Measurements from ENCODE around the gene DIP2C.
A peak's percentile ranks its signal among the peaks of the same experiment; 100 is the strongest.
"Not testable (repeated sequence)": the region's sequence is repeated elsewhere in the genome, so short reads cannot be mapped to it uniquely, and the experiment has no call there.

DIP2C gene

DNA sequence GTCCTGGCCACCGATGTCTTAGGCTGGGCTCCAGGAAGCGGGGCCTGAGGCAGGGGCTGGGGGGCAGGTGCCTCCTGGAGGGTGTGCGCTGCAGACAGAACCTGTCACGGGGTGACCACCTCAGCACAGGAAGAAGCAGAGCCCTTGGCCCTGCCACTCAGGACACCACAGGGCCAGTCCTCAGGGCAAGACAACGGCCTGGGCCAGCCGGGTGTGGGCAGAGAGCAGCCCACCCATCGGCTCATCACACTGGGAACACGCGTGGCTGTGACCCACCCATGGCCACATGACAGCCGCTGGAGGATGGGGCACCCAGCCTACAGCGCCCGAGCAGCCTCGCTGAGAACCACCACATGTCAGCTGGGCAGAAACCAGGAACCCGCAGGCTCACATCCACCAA is 5.9 kb upstream of the DIP2C start:
- no peak for DNase-seq

DNA sequence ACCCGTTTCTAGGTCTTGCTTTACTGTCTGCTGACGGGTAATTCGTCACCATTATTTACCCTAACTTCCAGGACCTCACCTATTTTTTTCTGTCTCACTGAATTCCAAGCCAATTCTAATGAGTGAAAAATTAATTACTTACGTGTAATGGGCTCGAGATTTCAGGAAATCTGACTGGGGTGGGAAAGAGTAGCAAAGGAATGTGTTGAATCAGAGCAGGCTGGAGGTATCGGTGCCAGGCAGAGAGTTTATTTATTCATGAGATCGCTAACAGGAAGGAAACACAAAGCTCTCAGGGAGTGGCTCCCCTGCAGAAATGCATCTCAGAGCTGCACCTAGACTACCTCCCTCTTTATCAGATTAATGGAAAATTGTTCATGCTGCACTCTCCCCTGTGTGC is 4.0 kb upstream of the DIP2C start:
- DNase-seq, result peak; percentile 25

DNA sequence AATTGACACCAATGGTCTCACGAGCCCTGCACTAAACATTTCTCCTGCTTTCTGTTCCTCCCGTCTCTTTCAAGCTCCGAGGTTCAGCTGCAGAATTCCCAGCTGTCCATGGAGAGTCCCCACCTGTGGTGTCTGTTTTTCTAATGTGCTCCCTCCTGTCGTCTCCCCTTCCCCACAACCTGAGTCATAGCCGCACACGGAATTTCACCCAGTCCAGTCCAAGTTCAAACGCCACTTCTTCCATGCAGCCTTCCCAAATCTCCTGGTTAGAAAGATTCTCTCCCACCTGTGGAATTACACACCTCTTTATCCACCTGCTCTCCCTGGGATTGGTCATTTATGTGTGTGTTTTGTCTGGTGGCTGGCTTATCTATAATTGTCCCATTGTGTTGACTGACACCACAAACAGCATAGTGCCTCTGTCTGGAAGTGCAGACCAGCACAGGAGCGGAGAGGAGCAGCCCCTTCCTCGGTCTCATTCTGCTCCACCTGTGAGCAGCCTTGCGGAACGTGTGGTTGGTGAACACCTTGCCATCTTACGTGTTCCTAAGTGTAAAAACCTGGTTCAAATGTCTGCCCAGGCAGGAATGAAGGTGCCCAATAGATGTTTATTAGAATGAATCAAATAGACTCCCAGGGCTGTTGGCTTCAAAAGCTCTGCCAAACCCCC is 3.3 kb upstream of the DIP2C start:
- no peak for DNase-seq

DNA sequence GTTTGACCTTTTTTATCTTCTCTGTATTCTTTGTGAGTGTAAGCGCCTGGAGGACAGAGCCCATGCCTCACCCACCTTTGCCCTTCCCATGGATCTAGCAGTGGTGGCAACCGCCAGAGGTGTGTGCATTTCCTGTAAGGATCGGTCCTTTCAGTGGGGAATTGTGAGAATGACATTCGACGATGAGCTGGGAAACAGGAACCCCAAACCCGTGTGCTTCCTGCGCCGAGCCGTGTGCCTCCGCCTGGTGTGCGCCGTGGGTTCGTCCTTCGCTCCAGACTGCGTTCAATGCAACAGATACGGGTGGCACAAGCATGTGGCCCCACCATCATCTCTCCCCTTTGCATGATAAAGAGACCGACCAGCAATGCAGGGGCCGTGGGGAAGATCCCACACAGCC is 1.7 kb upstream of the DIP2C start:
- DNase-seq, result no peak

DNA sequence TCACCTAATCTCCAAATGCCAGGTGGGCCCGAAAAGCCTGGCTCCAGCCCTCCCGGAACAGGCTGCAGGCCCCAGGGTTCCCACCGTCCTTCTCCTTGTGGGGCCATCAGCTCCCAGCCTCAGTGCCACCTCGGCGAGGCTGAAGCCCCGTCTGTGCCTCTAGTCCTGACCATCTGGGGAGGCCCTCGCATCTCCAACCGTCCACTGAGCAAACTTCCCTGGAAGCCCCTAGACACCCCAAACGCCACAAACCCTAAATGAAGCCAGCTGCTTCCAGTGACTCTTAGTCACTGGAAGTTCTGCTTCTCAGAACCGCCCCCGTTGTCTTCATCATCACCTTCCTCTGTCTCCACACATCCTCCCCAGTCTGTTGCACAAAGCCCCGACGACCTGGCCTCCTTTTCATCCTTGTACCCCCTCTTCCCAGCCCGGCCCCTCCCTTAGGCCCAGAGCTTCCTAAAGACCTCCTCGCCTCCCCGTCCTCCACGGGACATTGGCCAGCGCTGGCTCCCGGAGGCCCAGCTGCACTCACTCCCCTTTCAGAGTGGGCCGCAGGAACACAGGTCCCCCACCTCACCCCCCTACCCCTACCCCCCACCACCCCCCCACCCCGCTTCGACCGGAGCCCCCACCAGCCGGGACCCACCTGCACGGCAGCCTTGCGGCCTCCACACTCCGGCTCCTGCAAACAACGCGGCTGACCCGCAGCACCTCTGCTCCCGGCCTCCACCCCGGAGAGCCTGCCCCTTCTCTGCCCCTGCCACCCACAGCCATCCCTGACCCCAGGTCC is 1.1 kb upstream of the DIP2C start:
- DNase-seq, result no peak

DNA sequence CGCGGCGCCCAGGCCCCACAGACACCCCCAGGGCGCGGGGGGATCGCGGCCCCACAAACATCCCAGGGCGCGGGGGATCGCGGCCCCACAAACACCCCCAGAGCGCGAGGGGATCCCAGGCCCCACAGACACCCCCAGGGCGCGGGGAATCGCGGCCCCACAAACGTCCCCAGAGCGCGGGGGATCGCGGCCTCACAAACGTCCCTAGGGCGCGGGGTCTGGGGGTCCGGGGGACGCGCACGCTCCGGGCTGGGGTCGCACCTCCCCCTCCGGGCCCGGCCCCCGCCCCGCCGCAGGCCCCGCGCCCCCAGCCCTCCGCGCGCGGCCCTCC is 382 bp downstream of the DIP2C start:
- DNase-seq, result no peak

DNA sequence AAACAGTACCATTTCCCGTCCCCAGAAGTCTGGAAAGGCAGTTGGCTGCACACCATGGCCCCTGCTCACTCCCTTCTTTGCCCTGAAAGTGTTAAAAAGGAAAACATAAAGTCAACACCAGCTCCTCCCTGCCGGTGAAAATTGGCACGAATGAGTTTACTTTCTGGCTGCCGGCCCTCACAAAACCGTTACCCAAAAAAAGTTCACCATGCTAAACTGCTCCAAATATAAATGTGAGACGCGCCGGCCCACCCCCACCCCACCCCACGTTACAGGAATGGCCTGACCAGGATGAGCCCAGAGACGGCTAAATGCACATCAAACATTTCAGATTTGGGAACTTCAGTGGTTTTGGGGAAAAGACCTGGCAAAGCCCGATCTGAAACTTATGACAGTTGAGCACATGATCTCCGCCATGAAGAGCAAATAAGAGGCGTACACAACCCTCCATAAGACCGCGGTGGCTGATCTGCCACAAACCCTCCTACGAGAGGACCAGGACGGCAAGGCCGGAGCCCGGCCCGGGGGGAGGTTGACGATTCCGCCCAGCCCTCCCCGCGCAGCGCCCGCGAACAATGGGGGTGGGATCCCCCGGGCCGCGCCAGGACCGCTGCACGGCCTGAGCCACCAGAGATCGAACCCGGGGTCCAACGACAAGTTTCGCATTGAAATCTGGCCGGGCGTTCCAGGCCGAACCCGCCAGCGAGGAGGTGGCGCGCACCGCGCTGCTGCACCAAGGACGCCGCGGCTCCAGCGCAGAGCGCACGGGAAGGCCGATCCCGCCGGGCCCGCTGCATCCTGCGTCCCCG is 952 bp downstream of the DIP2C start:
- DNase-seq, result peak; percentile 86

DNA sequence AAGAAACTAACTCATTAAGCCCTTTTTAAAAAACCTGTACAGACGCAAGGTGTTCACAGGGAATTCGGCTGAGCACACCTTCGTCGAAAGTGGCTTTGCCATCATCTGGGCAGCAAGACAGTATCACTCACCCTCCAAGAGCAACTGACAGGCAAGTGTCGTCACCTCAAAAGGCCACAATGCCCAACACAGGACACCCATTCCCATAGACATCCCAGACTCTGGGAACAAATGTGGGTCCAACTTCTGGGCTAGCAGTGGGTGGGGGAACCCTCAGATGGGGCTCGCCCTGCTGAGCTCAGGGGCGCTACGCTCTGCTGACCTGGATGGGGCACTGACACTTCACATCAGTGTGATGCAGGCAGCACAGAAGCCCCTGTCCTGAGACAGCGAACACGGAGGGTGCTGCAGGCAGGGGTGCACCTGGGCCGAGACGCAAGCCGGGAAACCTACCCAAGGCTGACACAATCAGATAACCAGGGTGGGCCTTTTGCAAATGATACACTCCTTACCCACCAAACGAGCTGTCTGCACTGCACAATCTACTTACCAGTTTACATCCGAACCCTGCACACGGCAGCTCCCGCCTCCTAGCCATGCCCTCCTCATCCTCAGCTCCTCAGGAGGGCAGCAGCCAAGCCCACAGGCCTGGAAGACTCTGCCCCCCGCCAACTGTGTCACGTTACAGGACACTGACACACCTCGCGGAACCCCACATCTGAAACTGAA is 1.7 kb downstream of the DIP2C start:
- DNase-seq, result no peak

DNA sequence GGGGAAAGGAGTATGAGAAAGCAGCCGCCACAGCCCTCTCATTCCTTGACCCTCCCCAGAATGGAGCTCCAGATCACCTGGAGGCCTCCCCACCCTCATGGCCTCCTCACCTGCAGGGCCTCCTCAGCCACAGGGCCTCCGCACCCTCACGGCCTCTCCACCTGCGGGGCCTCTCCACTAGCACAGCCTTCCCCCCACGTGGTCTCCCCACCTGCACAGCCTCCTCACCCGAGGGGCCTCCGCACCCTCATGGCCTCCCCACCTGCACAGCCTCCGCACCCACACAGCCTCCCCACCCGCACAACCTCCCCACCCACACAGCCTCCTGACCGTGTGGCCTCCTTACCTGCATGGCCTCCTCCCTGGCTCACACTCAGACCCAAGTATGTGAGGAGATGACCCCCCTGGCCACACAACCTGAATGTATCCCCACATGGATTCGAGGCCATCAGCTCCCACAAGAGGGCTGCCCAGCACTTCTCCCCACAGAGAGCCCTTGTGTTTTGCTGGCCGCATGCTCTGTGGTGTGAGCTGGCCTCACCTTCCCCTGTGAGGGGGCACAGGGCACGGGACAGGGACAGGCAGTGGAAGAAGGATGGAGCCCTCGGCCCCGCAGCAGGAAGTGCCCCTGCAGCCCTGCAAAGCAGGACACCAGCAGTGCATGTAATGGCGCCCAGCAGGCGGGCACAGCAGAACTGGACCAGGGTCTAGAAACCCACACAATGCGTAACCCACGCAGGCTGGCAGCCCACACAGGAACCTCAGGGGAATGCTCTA is 3.1 kb downstream of the DIP2C start:
- no peak for DNase-seq

DNA sequence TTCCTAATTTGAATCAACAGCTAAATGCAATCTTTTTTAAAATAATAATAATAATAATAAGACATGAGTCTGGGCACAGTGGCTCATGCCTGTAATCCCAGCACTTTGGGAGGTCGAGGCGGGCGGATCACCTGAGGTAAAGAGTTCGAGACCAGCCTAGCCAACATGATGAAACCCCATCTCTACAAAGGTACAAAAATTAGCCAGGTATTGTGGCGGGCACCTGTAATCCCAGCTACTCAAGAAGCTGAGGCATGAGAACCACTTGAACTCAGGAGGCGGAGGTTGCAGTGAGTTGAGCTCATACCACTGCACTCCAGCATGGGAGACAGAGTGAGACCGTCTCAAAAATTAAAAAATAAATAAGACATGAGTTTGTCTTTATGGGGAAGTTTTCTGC is 3.9 kb downstream of the DIP2C start:
- DNase-seq, result no peak

DNA sequence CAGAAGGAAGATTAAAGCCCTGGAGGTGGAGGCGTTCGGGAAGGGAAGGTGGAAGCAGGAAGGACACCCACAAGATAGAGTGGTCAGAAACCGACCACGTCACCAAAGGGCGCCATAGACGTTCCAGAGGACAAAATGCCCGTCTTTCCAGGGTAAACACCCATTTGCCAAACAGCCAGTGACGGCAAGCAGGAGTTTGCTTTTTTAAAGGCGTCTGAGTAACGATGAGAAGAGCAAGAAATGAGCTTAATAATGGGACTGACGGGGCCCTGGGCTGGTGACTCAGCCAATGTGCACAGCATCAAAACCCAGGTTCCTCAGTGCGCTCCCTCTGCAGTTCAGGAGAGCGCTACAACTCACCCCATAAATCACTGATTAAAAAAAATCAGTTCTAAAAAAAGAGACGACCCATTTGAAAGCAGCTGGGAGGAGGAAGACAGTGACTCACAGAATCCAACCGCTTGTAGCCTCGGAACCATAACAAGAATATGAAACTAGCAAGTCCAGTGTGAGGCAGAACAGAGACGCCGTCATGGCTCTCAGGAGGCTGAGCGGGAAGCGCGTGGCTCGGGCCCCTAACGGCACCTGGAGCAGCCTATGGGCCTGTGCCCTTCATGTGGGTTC is 5.9 kb downstream of the DIP2C start:
- no peak for DNase-seq

DNA sequence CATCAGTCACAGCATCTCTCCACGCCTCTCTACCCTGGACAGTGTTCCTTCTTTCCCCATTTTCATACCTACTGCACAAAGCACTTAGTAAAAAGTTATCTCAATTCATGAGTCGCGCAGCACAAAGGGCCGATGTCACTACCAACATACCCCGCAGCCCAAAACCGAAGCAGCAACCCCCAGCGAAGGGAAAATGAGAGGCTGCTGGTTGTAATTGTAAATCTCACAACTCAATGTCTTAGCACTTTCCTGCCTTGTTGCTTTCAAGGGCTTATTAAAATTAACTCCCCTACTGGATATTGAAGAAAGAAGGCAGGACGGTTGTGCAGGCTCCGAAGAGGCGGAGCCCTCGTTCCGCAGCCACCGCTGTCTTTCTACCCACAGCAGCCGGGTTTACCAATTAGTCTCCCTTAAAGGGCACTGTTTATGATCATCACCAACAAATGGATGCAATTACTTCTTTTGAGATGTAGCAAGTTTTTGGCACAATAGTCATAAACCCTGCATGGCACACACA is 6.5 kb downstream of the DIP2C start:
- DNase-seq, result no peak

DNA sequence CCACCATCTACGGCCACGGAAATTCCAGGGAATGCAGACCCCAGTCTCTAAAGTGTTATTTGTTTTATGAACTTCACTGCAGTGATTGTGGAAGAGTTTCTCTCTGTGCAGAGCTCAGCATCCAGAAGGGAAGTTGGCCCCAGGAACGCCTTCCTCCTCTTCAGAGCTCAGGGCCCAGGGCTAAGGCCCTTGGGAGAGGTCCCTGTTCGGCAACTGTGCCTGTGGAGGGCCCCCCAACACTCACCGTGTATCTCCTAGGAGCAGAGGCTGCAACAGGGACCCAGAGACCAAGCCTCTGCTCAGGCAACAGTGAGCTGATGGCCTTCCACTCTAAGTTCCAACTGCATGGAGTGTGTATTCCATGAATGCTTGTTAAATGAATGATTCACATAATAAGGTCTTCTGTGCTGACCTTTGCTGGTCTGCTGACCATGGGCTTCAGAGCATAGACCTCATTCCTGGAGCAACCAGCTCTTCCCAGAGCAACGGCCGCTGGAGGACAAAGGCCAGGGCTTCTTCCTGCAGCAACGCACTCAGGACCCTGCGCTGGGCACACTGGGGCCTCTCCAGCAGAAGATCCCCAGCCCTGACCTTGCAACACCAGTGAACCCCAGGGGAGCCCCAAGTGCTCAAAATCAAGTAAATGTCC is 7.7 kb downstream of the DIP2C start:
- DNase-seq, result no peak

DNA sequence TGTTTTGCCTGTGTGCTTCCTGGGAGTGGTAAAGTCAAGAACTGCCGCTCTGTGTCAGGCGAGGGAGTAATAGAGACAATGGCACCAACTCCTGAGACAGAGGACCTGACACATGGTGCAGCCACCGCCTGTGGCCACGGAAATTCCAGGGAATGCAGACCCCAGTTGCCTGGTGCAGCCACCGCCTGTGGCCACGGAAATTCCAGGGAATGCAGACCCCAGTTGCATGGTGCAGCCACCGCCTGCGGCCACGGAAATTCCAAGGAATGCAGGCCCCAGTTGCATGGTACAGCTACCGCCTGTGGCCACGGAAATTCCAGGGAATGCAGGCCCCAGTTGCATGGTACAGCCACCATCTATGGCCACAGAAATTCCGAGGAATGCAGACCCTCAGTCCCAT is 8.7 kb downstream of the DIP2C start:
- no peak for DNase-seq

DNA sequence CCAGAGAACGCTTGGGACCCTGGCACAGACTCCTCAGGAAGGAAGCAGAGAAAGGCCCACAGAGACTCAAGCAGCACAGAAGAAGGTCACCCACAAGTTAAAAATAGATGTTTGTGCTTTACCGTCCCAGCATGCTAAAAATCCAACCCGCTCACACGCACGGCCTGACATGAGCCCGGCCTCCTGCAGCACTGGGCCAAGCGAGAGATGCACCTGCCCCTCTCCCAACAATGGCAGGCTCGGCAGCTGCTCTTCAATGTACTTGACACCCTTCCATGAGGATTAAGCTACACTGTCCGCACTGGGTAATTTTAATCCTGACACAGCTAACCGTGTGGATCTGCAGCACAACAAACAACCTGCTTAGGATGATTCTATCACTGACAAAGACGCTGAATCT is 9.3 kb downstream of the DIP2C start:
- DNase-seq, result no peak

DNA sequence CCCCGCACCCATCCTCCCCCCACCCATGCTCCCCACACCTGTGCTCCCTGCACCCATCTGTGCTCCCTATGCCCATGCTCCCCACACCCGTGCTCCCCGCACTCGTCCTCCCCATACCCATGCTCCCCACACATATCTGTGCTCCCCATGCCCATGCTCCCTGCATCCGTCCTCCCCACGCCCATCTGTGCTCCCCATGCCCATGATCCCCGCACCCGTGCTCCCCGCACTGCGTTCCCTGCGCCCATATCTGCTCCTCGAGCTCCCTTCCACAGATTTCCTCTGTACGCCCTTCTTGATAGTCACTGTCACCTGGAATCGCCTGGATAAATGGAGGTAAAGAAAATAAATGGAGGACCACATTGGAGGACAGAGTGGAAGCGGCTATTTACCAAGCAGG is 9.9 kb downstream of the DIP2C start:
- DNase-seq, result no peak

DNA sequence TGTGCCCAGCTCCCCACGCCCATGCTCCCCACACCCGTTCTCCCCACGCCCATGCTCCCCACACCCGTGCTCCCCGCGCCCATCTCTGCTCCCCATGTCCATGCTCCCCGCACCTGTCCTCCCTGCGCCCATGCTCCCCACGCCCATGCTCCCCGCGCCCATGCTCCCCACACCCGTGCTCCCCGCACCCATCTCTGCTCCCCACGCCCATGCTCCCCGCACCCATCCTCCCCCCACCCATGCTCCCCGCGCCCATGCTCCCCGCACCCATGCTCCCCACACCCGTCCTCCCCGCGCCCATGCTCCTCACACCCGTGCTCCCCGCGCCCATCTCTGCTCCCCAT is 10.8 kb downstream of the DIP2C start:
- DNase-seq, result not testable (repeated sequence)

DNA sequence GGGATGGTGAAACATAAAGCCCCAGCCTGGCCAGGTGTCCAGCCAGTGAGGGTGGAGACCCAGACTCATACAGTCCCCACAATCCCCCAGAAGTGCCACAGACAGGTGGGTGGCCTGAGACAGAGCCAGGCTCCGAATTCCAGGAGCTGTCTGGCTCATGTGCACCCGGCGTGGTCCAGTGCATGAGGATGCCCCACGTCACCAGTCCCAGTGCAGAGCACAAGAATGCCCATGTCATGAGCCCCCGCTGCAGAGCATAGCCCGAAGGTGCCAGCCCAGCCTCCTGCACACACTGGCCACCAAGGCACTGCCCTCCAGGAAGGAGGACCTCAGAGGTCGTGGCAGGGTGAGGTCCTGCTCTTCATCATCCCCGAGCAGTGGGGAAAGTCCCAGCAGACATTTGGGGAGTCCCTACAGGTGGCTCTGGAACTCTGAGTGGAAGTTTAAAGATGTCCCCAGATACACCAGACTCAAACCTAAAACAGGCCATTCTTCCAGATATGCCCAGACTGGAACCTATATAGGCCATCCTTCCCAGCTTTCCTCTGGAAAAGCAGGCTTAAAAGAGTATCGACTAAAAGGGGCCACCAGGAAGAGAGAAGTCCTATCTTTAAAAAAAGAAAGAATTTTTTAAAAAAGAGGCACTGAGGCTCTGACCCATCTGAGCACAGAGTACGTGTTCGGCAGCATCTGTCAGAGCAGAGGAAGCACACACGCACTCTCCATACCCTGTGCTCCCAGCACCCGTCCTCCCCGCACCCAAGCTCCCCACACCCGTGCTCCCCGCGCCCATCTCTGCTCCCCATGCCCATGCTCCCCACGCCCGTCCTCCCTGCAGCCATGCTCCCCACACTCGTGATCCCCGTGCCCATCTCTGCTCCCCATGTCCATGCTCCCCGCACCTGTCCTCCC is 11.5 kb downstream of the DIP2C start:
- DNase-seq, result no peak

DNA sequence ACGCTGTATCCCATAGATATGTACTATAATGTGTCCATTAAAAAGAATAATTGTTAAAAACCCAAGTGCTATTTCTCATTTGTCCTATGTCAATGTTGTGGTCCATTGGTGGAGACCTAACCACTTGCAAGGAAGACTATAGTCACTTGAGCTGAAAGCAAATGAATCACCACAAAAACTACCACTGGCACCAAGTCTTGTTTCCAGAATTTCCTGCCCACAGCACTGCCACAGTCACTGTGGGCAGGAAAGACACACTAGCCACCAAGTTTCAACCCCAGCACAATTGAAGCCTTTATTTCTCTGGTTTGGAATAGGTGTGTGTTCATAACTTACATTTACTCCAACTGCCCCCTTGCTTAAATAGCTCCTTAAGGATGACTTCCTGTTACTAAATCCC is 12.4 kb downstream of the DIP2C start:
- DNase-seq, result no peak

DNA sequence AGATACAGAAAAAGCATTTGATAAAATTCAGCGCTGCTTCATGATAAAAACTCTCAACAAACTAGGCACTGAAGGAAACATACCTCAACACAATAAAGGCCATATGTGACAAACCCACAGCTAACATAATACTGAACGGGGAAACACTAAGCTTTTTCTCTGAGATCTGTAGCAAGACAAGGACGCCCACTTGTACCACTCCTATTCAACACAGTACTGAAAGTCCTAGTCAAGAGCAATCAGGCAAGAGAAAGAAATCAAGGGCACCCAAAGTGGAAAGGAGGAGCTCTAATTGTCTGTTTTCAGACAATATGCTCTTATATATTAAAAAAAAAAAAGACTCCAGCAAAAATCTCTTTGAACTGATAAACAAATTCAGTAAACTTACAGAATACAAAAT is 13.3 kb downstream of the DIP2C start:
- no peak for DNase-seq
